OCI-LY7 (cell line): ENCODE measurements around the gene SLC15A5.

Experiments
- EZH2phosphoT487 ChIP-seq: fragments of 200-600 bp; sonication (generic); IDR thresholded peaks from 2 replicates; pipeline ENCODE4 v1.6.1; 2018; ENCODE audit warnings: low read depth, borderline replicate concordance, mild to moderate bottlenecking, mixed run types, antibody characterized with exemption, low read length, moderate library complexity, mixed read lengths
- TF ChIP-seq, protein P1 (sequence below): fragments of 200-600 bp; sonication (generic); conservative IDR thresholded peaks from 2 replicates; pipeline ENCODE4 v1.5.1; 2014; ENCODE audit warnings: mild to moderate bottlenecking, antibody characterized with exemption, low read length, moderate library complexity, mixed read lengths

- TF ChIP-seq, protein P1, sequence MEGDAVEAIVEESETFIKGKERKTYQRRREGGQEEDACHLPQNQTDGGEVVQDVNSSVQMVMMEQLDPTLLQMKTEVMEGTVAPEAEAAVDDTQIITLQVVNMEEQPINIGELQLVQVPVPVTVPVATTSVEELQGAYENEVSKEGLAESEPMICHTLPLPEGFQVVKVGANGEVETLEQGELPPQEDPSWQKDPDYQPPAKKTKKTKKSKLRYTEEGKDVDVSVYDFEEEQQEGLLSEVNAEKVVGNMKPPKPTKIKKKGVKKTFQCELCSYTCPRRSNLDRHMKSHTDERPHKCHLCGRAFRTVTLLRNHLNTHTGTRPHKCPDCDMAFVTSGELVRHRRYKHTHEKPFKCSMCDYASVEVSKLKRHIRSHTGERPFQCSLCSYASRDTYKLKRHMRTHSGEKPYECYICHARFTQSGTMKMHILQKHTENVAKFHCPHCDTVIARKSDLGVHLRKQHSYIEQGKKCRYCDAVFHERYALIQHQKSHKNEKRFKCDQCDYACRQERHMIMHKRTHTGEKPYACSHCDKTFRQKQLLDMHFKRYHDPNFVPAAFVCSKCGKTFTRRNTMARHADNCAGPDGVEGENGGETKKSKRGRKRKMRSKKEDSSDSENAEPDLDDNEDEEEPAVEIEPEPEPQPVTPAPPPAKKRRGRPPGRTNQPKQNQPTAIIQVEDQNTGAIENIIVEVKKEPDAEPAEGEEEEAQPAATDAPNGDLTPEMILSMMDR, result no peak
- TF ChIP-seq EZH2phosphoT487, result no peak
Observed at GRCh38 chr12:16285586-16285985, 8.1 kb upstream of the SLC15A5 start.
